Mesenchymal stem cell (in vitro differentiated cells and primary cell): ENCODE data around the gene TAS1R1.
A peak's percentile ranks its signal among the peaks of the same experiment; 100 is the strongest.

ENCODE experiments used
- DNase-seq: peaks from one replicate; pipeline ENCODE4 v3.0.0-alpha.2; 2013
- H2AFZ ChIP-seq: one replicate; pipeline ENCODE4 v1.6.1; 2013; ENCODE audit warnings: low read depth, mild to moderate bottlenecking, control low read depth, inconsistent platforms, low read length, moderate library complexity
- H2AK5ac ChIP-seq: 2 replicates; pipeline ENCODE4 v1.6.1; 2013; ENCODE audit warnings: low read length, moderate library complexity, mild to moderate bottlenecking, inconsistent platforms; ENCODE audit not compliant: severe bottlenecking
- H2BK120ac ChIP-seq: one replicate; pipeline ENCODE4 v1.6.1; 2013; ENCODE audit warnings: low read depth, mild to moderate bottlenecking, inconsistent platforms, low read length, moderate library complexity
- H2BK12ac ChIP-seq, 2 experiments: one replicate each; pipeline ENCODE4 v1.6.1; 2013; ENCODE audit warnings: inconsistent platforms in 2 of 2, low read length in 2 of 2, mild to moderate bottlenecking in 2 of 2, moderate library complexity in 2 of 2, control low read depth in 1 of 2
- H2BK15ac ChIP-seq: one replicate; pipeline ENCODE4 v1.6.1; 2013; ENCODE audit warnings: mild to moderate bottlenecking, low read depth, inconsistent platforms; ENCODE audit not compliant: poor library complexity, severe bottlenecking
- H2BK5ac ChIP-seq: 2 replicates; pipeline ENCODE4 v1.6.1; 2013; ENCODE audit warnings: low read depth, mild to moderate bottlenecking, low read length, control low read depth, inconsistent platforms; ENCODE audit not compliant: poor library complexity, severe bottlenecking
- H3K14ac ChIP-seq, 2 experiments: one replicate each; pipeline ENCODE4 v1.6.1; 2013; ENCODE audit warnings: inconsistent platforms in 2 of 2, low read length in 2 of 2, control low read depth in 1 of 2, mild to moderate bottlenecking in 1 of 2, moderate library complexity in 1 of 2
- H3K18ac ChIP-seq, 2 experiments: one replicate each; pipeline ENCODE4 v1.6.1; 2013; ENCODE audit warnings: inconsistent platforms in 2 of 2, low read length in 2 of 2, control low read depth in 1 of 2, low read depth in 1 of 2, mild to moderate bottlenecking in 1 of 2
- H3K23ac ChIP-seq, 2 experiments: one replicate each; pipeline ENCODE4 v1.6.1; 2013; ENCODE audit warnings: inconsistent platforms in 2 of 2, low read length in 2 of 2, mild to moderate bottlenecking in 2 of 2, moderate library complexity in 2 of 2, control low read depth in 1 of 2
- H3K27ac ChIP-seq: 2 replicates; pipeline ENCODE4 v1.5.1; 2013; ENCODE audit warnings: mild to moderate bottlenecking, moderate library complexity, low read length, control low read depth, inconsistent platforms; ENCODE audit not compliant: poor library complexity, severe bottlenecking
- H3K27me3 ChIP-seq, 2 experiments: 2 replicates each; pipeline versions ENCODE4 v1.6.1 to v1.7.0; 2013; ENCODE audit warnings: low read length in 2 of 2, mild to moderate bottlenecking in 2 of 2, moderate library complexity in 2 of 2, control low read depth in 1 of 2, inconsistent platforms in 1 of 2; ENCODE audit not compliant: control insufficient read depth in 1 of 2, insufficient read depth in 1 of 2
- H3K36me3 ChIP-seq, 2 experiments: 2 replicates each; pipeline versions ENCODE4 v1.6.1 to v1.7.0; 2013; ENCODE audit warnings: low read length in 2 of 2, control low read depth in 1 of 2, inconsistent platforms in 1 of 2, low read depth in 1 of 2, mild to moderate bottlenecking in 1 of 2; ENCODE audit not compliant: insufficient read depth in 2 of 2, control insufficient read depth in 1 of 2
- H3K4ac ChIP-seq, 2 experiments: one replicate each; pipeline ENCODE4 v1.6.1; 2013; ENCODE audit warnings: inconsistent platforms in 2 of 2, low read length in 2 of 2, mild to moderate bottlenecking in 2 of 2, moderate library complexity in 2 of 2, control low read depth in 1 of 2, low read depth in 1 of 2
- H3K4me1 ChIP-seq: 2 replicates; pipeline ENCODE4 v1.6.1; 2013; ENCODE audit warnings: low read depth, low read length, control low read depth; ENCODE audit not compliant: control insufficient read depth, insufficient read depth
- H3K4me2 ChIP-seq: 2 replicates; pipeline ENCODE4 v1.6.1; 2013; ENCODE audit warnings: low read length, mild to moderate bottlenecking, inconsistent platforms; ENCODE audit not compliant: poor library complexity, severe bottlenecking
- H3K4me3 ChIP-seq, 2 experiments: 2 replicates each; pipeline versions ENCODE4 v1.5.1 to v1.7.0; 2013; ENCODE audit warnings: low read length in 2 of 2, mild to moderate bottlenecking in 2 of 2, control low read depth in 1 of 2, low read depth in 1 of 2; ENCODE audit not compliant: insufficient read depth in 1 of 2
- H3K79me1 ChIP-seq: replicated peaks from 2 replicates; pipeline ENCODE4 v1.6.1; 2013; ENCODE audit warnings: mild to moderate bottlenecking, control low read depth, low read length, inconsistent platforms; ENCODE audit not compliant: poor library complexity, severe bottlenecking
- H3K9ac ChIP-seq: 2 replicates; pipeline ENCODE4 v1.7.0; 2013; ENCODE audit warnings: mild to moderate bottlenecking, low read length, moderate library complexity
- H3K9me3 ChIP-seq: 2 replicates; pipeline ENCODE4 v1.7.0; 2013; ENCODE audit warnings: mild to moderate bottlenecking, low read length; ENCODE audit not compliant: control insufficient read depth
- H4K8ac ChIP-seq: one replicate; pipeline ENCODE4 v1.6.1; 2013; ENCODE audit warnings: inconsistent platforms, mild to moderate bottlenecking, low read length, moderate library complexity
- H4K91ac ChIP-seq: one replicate; pipeline ENCODE4 v1.6.1; 2013; ENCODE audit warnings: mild to moderate bottlenecking, low read length, inconsistent platforms
- WGBS: methylation state at CpG from one replicate; pipeline ENCODE4 v1.1.7; 2013; ENCODE audit warnings: mixed read lengths; 5-methylcytosine and 5-hydroxymethylcytosine counted together

TAS1R1 gene

GRCh38 chr1:6613361-6614018 lies 58.4 kb downstream of the TAS1R1 start, which contains the start of gene PHF13:
Gene PHF13 (plus strand): TSS chr1:6613731. CDS start chr1:6614067, 336 bp downstream.
- H2BK12ac ChIP-seq, result peak within 1 kb of the TSS in 1 of 2 experiments; percentile 61
- H3K79me1 ChIP-seq, result peaks cover 8% of the 10 kb centered on the region
- no peak within 1 kb of the TSS for H2AK5ac ChIP-seq
- peak within 1 kb of the TSS; percentile 86 to 90 for H3K14ac ChIP-seq
- no peaks in the 10 kb centered on the region for H3K9me3 ChIP-seq
- WGBS, result under 1% methylated on average over 48 of the region's 84 CpGs
- H3K4ac ChIP-seq, result peak within 1 kb of the TSS; percentile 35 to 98
- peak within 1 kb of the TSS; percentile 51 for H3K27ac ChIP-seq
- peaks cover 8% of the 10 kb centered on the region for H3K4me1 ChIP-seq
- H2BK120ac ChIP-seq, result peak within 1 kb of the TSS; percentile 92
- no peaks in the 10 kb centered on the region for H3K27me3 ChIP-seq
- H4K91ac ChIP-seq, result peak within 1 kb of the TSS; percentile 86
- H2BK15ac ChIP-seq, result peak within 1 kb of the TSS; percentile 69
- peak within 1 kb of the TSS; percentile 75 for H4K8ac ChIP-seq
- peak within 1 kb of the TSS; percentile 96 for H3K9ac ChIP-seq
- H2BK5ac ChIP-seq, result peak within 1 kb of the TSS; percentile 90
- peak within 1 kb of the TSS; percentile 97 to 100 for H3K4me3 ChIP-seq
- H3K4me2 ChIP-seq, result peak within 1 kb of the TSS; percentile 75
- peaks cover 11 to 12% of the 10 kb centered on the region in 2 experiments for H3K36me3 ChIP-seq
- DNase-seq, result peak; percentile 99
- H3K23ac ChIP-seq, result peak within 1 kb of the TSS; percentile 89 to 90
- no peak within 1 kb of the TSS for H2AFZ ChIP-seq
- peak within 1 kb of the TSS; percentile 96 to 98 for H3K18ac ChIP-seq

- Histone ChIP-seq H3K9ac (peak overlapping the region; percentile 70), H3K27me3 (no peaks in the 10 kb centered on the region), H3K9me3 (no peaks in the 10 kb centered on the region), H3K23ac (peak overlapping the region in 1 of 2 experiments; percentile 90), H3K4me2 (peak overlapping the region; percentile 65), H3K27ac (no peak overlapping the region), H2BK5ac (peak overlapping the region; percentile 44), H3K14ac (peak overlapping the region; percentile 86 to 90), H3K4me3 (peak overlapping the region; percentile 79 to 97), H3K4me1 (peaks cover 8% of the 10 kb centered on the region), H2BK15ac (peak overlapping the region; percentile 69), H2AFZ (no peak overlapping the region), H3K36me3 (peaks cover 15% of the 10 kb centered on the region in 2 experiments), H3K79me1 (peaks cover 10% of the 10 kb centered on the region), H2AK5ac (no peak overlapping the region), H2BK120ac (peak overlapping the region; percentile 92), H3K18ac (peak overlapping the region; percentile 96 to 98), H4K91ac (peak overlapping the region; percentile 86), H4K8ac (no peak overlapping the region), H3K4ac (peak overlapping the region; percentile 35 to 98), H2BK12ac (peak overlapping the region in 1 of 2 experiments; percentile 61)
- WGBS, result under 1% methylated on average over 55 of the region's 117 CpGs
- DNase-seq, result peak; percentile 41
These were observed 59.2 kb downstream of the TAS1R1 start for GRCh38 chr1:6614019-6614928.

- H3K79me1 ChIP-seq, result peaks cover 16% of the 10 kb centered on the region
- DNase-seq, result no peak
- 1% methylated on average over 45 of the region's 82 CpGs for WGBS
These were observed 60.0 kb downstream of the TAS1R1 start for GRCh38 chr1:6614929-6615785.

More at GRCh38 chr1:6614929-6615785, 60.0 kb downstream of the TAS1R1 start:
- Histone ChIP-seq H2BK5ac (no peak overlapping the region), H2AFZ (no peak overlapping the region), H3K4me1 (peaks cover 8% of the 10 kb centered on the region), H4K91ac (no peak overlapping the region), H3K4ac (peak overlapping the region in 1 of 2 experiments; percentile 71), H2BK12ac (no peak overlapping the region), H3K14ac (peak overlapping the region; percentile 10 to 36), H2AK5ac (no peak overlapping the region), H2BK120ac (peak overlapping the region; percentile 85), H3K4me2 (peak overlapping the region; percentile 81), H4K8ac (no peak overlapping the region), H3K4me3 (peak overlapping the region; percentile 83 to 97), H2BK15ac (no peak overlapping the region), H3K9me3 (no peaks in the 10 kb centered on the region), H3K23ac (peak overlapping the region in 1 of 2 experiments; percentile 34), H3K36me3 (peaks cover 23% of the 10 kb centered on the region in 2 experiments), H3K27me3 (no peaks in the 10 kb centered on the region), H3K27ac (no peak overlapping the region), H3K9ac (peak overlapping the region; percentile 83), H3K18ac (peak overlapping the region; percentile 62 to 64)
